ENCODE measurements around the gene FBXO28. TPM values are rescaled to one million over a fixed set of nuclear protein-coding genes. Genes with fewer than 3 reads are reported as not detected.

Gene FBXO28
- total RNA-seq, 4 donors from 2014 or later, result 25.2 to 34.3 (median 31.5) TPM

- TF ChIP-seq CTCF (IDR thresholded peaks at IDR 0.05), result no peak
- no peak for TF ChIP-seq POLR2A (IDR thresholded peaks at IDR 0.05)
- 9 to 15% methylated on average over 12 to 13 of the region's 21 CpGs for WGBS, 2 donors
- Histone ChIP-seq H3K4me3 (peak overlapping the region in 2 of 4 donors; percentile 16 to 38), H3K27me3 (no peaks in the 10 kb centered on the region), H3K9me3 (no peaks in the 10 kb centered on the region), H3K4me1 (peaks cover 0 to 62% (median 6%) of the 10 kb centered on the region in 3 donors), H3K27ac (peak overlapping the region in 2 of 4 donors; percentile 18 to 48), H3K36me3 (no peaks in the 10 kb centered on the region)
- intact Hi-C loops (cut with DNase I), result no loop called here
- no peak for DNase-seq
Observed at GRCh38 chr1:224175617-224176016, 61.7 kb downstream of the FBXO28 start.

- no peak overlapping the region for H3K27ac ChIP-seq
- no peaks in the 10 kb centered on the region for H3K9me3 ChIP-seq
- peaks cover 11 to 72% (median 15%) of the 10 kb centered on the region in 3 donors for H3K4me1 ChIP-seq
- DNase-seq, result no peak
- H3K27me3 ChIP-seq, result no peaks in the 10 kb centered on the region
- TF ChIP-seq CTCF (IDR thresholded peaks at IDR 0.05) (no peak), POLR2A (IDR thresholded peaks at IDR 0.05) (no peak)
- intact Hi-C loops (cut with DNase I), result no loop called here
- no peak overlapping the region for H3K4me3 ChIP-seq
- WGBS, 2 donors, result 87 to 89% methylated on average over 4 to 8 of the region's 9 CpGs
- H3K36me3 ChIP-seq, result no peaks in the 10 kb centered on the region
Observed at GRCh38 chr1:224177356-224177999, 63.6 kb downstream of the FBXO28 start.

GRCh38 chr1:224178894-224179293 lies 65.0 kb downstream of the FBXO28 start:
- H3K4me3 ChIP-seq, result no peak overlapping the region
- peak overlapping the region in 3 of 4 donors; percentile 28 to 97 (median 57) for H3K27ac ChIP-seq
- H3K9me3 ChIP-seq, result no peaks in the 10 kb centered on the region
- no peaks in the 10 kb centered on the region for H3K36me3 ChIP-seq
- DNase-seq, result no peak
- H3K4me1 ChIP-seq, result peaks cover 13 to 66% (median 15%) of the 10 kb centered on the region in 3 donors
- intact Hi-C loops (cut with DNase I), result no loop called here
- no peaks in the 10 kb centered on the region for H3K27me3 ChIP-seq
- no peak for TF ChIP-seq CTCF (IDR thresholded peaks at IDR 0.05)
- no peak for TF ChIP-seq POLR2A (IDR thresholded peaks at IDR 0.05)
- 40 to 47% methylated on average over 5 of the region's 5 CpGs for WGBS, 2 donors

- Histone ChIP-seq H3K4me1 (peaks cover 21 to 72% (median 24%) of the 10 kb centered on the region in 3 donors), H3K27me3 (no peaks in the 10 kb centered on the region), H3K36me3 (no peaks in the 10 kb centered on the region), H3K27ac (peak overlapping the region; percentile 25 to 98 (median 93)), H3K4me3 (no peak overlapping the region), H3K9me3 (no peaks in the 10 kb centered on the region)
- DNase-seq, result no peak
- 44 to 72% methylated on average over 11 of the region's 11 CpGs for WGBS, 2 donors
- intact Hi-C loops (cut with DNase I), result no loop called here
- no peak for TF ChIP-seq CTCF (IDR thresholded peaks at IDR 0.05)
- TF ChIP-seq POLR2A (IDR thresholded peaks at IDR 0.05), result no peak
Observed at GRCh38 chr1:224180783-224181452, 67.0 kb downstream of the FBXO28 start.

- H3K27ac ChIP-seq, result peak overlapping the region; percentile 14 to 98 (median 93)
- no peak overlapping the region for H3K4me3 ChIP-seq
- no peaks in the 10 kb centered on the region for H3K27me3 ChIP-seq
- TF ChIP-seq CTCF (IDR thresholded peaks at IDR 0.05) (no peak), POLR2A (IDR thresholded peaks at IDR 0.05) (no peak)
- no peak for DNase-seq
- H3K9me3 ChIP-seq, result no peaks in the 10 kb centered on the region
- H3K4me1 ChIP-seq, result peaks cover 22 to 72% (median 29%) of the 10 kb centered on the region in 3 donors
- intact Hi-C loops (cut with DNase I), result no loop called here
- no peaks in the 10 kb centered on the region for H3K36me3 ChIP-seq
- WGBS, 2 donors, result 43 to 69% methylated on average over 2 to 3 of the region's 4 CpGs
Observed at GRCh38 chr1:224181453-224181810, 67.5 kb downstream of the FBXO28 start.

Data from esophagus squamous epithelium (tissue), 5 donors.